Renal cortical epithelial cell (primary cell): ENCODE data around the gene MARVELD1. TPM values are rescaled to one million over a fixed set of nuclear protein-coding genes. Genes with fewer than 3 reads are reported as not detected.
"Not testable (repeated sequence)": the region's sequence is repeated elsewhere in the genome, so short reads cannot be mapped to it uniquely, and the experiment has no call there.

ENCODE experiments used
- DNase-seq: peaks from one replicate; pipeline ENCODE4 v3.0.0-alpha.2; 2011; ENCODE audit warnings: low read depth
- total RNA-seq: library from RNA; depleted of rRNA; stranded (reverse); fragments of >200 nt; gene quantifications from 2 replicates; pipeline ENCODE4 v1.2.3, GENCODE V29; 2014

The MARVELD1 gene
- total RNA-seq = 17.5 and 19.3 TPM in 2 replicates

- no peak for DNase-seq
These were observed at the start of gene MARVELD1 for GRCh38 chr10:97713339-97713825. Gene MARVELD1, plus strand, starts transcription at chr10:97713730. Its CDS starts 147 bp downstream, at chr10:97713877.

GRCh38 chr10:97664282-97664850 is 49.2 kb upstream of the MARVELD1 start:
- DNase-seq = no peak

GRCh38 chr10:97666992-97667391 is 46.5 kb upstream of the MARVELD1 start:
- DNase-seq = no peak

- no peak for DNase-seq
These were observed 46.1 kb upstream of the MARVELD1 start for GRCh38 chr10:97667463-97667862.

- DNase-seq = no peak
These were observed 44.0 kb upstream of the MARVELD1 start for GRCh38 chr10:97669571-97669970.

GRCh38 chr10:97673736-97674525 is 39.6 kb upstream of the MARVELD1 start:
- DNase-seq = peak; percentile 76

- no peak for DNase-seq
These were observed 38.3 kb upstream of the MARVELD1 start for GRCh38 chr10:97675222-97675621.

- peak; percentile 66 for DNase-seq
These were observed 36.6 kb upstream of the MARVELD1 start for GRCh38 chr10:97676770-97677581.

- no peak for DNase-seq
These were observed 33.9 kb upstream of the MARVELD1 start for GRCh38 chr10:97679594-97679993.

- DNase-seq = no peak
These were observed 31.5 kb upstream of the MARVELD1 start for GRCh38 chr10:97682042-97682441.

GRCh38 chr10:97683556-97684367 is 29.8 kb upstream of the MARVELD1 start:
- peak; percentile 68 for DNase-seq

GRCh38 chr10:97684368-97684713 is 29.2 kb upstream of the MARVELD1 start:
- DNase-seq = not testable (repeated sequence)

GRCh38 chr10:97684866-97685394 is 28.6 kb upstream of the MARVELD1 start:
- no peak for DNase-seq

GRCh38 chr10:97685395-97685958 is 28.1 kb upstream of the MARVELD1 start:
- DNase-seq = no peak

GRCh38 chr10:97686301-97686961 is 27.1 kb upstream of the MARVELD1 start:
- no peak for DNase-seq

- DNase-seq = peak; percentile 89
These were observed 26.4 kb upstream of the MARVELD1 start, which contains the start of gene AVPI1 for GRCh38 chr10:97686962-97687784. Gene AVPI1, minus strand, starts transcription at chr10:97687241. Its CDS starts 7,336 bp downstream, at chr10:97679905.

GRCh38 chr10:97687785-97688781 is 25.4 kb upstream of the MARVELD1 start:
- peak; percentile 59 for DNase-seq

GRCh38 chr10:97689559-97690020 is 23.9 kb upstream of the MARVELD1 start:
- peak; percentile 96 for DNase-seq
